GM19239 (cell line): Measurements from ENCODE around the gene SMO.
"Not testable (repeated sequence)": the region's sequence is repeated elsewhere in the genome, so short reads cannot be mapped to it uniquely, and the experiment has no call there.

Experiments used
- DNase-seq: peaks from one replicate; pipeline ENCODE4 v3.0.0; 2011; ENCODE audit warnings: low spot score; ENCODE audit not compliant: insufficient read length
- FAIRE-seq: peaks from 2 replicates; lab custom pipeline; 2011; peaks lifted over from hg19 to GRCh38; lab: Jason Lieb, UNC

The SMO gene

GRCh38 chr7:129169171-129169671 lies 19.2 kb upstream of the SMO start:
- DNase-seq (no peak), FAIRE-seq (no peak)

DNA sequence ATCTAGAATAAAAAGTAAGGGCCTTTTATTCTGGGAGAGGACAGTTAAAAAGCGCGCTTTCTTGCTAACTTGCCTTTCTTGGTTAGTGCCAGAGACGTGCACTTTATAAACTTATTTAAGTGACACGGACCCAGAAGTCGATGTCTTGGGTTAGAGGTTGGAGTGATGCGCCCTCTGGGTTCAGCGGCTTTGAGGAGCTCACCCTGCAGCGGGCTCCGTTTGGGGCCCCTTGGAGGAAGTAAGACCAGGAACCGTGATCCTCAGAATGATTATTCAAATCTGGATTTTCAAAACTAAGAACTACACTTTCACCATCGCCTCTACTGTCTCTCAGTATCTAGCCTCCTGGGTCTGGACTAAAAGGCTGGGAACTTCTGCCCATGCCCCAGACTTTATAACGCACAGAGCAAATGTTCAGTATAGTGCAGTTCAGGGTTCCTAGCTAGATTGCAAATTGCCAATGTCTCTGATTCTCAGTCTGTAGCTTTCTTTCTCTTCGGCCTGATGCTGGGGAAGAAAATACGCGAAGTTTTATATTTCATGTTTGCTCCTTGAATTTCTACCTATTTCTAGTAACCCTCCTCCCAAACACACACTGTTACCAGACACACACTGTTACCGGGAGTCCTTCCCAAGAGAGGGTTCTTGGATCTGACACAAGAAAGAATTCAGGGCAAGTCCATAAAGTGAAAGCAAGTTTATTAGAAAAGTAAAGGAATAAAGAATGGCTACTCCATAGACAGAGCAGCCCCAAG lies 18.6 kb upstream of the SMO start:
- DNase-seq, result no peak
- peak; percentile 93 for FAIRE-seq

- FAIRE-seq (no peak), DNase-seq (no peak)
These were observed 17.9 kb upstream of the SMO start for GRCh38 chr7:129170441-129171021.

- not testable (repeated sequence) for DNase-seq, FAIRE-seq
These were observed 14.6 kb upstream of the SMO start for GRCh38 chr7:129173861-129174260.

DNA sequence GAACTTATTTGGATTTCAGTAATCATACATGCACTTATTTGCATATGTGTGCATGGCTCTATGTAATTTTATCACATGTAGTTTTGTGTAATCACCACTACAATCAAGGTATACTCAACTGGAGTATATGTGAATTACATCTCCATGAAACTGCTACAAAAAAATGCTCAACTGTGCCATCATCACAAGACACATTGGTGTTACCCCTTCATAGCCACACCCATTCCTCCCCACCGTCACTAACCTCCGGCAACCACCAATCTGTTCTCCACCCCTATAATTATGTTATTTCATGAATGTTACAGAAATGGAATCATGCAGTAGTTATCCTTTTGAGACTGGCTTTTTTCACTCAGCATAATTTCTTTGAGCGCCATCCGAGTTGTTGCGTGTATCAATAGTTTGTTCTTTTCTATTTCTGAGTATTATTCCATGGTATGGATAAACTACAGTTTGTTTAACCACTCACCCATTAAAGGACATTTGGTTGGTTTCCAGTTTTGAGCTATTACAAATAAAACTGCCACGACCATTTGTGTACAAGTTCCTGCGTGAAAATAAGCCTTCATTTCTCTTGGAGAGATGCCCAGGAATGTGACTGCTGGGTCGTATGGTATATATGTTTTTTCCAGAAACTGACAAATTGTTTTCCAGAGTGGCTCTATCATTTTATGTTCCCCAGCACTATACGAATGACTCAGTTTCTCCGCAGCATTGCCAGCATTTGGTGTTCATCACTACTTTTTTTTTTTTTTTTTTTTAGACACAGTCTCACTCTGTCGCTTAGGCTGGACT lies 11.3 kb upstream of the SMO start:
- DNase-seq (no peak), FAIRE-seq (no peak)

- FAIRE-seq, result no peak
- no peak for DNase-seq
These were observed 3.3 kb upstream of the SMO start for GRCh38 chr7:129184981-129185670.

DNA sequence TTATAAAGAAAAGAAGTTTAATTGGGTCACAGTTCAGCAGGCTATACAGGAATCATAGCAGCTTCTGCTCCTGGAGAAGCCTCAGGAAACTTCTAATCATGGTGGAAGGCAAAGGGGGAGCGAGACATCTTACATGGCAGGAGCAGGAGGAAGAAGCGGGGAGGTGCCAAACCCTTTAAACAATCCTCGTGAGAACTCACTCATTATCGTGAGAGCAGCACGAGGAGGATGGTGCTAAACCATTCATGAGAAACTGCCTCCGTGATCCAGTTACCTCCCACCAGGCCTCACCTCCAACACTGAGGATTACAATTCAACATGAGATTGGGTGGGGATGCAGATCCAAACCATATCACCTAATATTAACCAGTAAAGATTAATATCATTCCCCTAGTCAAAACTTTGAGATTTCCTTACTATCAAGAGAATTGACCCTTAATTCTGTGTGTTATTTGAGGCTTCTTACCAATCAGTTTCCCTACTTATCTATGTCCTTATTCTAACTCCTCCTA lies 1.6 kb upstream of the SMO start:
- no peak for FAIRE-seq
- no peak for DNase-seq

- FAIRE-seq (peak; percentile 23), DNase-seq (no peak)
These were observed 607 bp upstream of the SMO start for GRCh38 chr7:129187681-129188371.

- no peak for FAIRE-seq
These were observed 643 bp downstream of the SMO start for GRCh38 chr7:129188892-129189660.

GRCh38 chr7:129189661-129190310 lies 1.4 kb downstream of the SMO start:
- FAIRE-seq (no peak), DNase-seq (no peak)

More at GRCh38 chr7:129188892-129189660, 643 bp downstream of the SMO start:
- no peak for DNase-seq

DNA sequence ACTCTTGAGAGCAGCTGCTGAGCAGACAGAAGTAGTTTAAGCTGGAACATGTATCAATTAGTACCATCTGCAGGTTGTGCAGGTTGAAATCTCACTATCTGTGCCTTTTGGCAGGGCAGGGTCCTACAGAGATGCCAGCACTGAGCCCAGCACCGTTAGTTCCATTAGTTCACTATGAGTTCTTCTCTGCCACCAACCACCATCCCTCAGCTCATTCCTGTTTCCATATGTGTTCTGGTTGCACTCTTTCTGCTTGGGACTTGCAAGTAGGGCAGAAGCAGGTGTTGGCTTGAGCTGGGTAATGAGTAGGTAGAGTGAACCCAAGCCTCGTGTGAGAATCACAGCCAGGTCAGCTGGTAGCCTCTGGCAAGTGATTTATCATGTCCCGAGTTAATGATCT lies 2.8 kb downstream of the SMO start:
- no peak for FAIRE-seq
- no peak for DNase-seq

- DNase-seq (no peak), FAIRE-seq (no peak)
These were observed 5.5 kb downstream of the SMO start for GRCh38 chr7:129193892-129194291.

DNA sequence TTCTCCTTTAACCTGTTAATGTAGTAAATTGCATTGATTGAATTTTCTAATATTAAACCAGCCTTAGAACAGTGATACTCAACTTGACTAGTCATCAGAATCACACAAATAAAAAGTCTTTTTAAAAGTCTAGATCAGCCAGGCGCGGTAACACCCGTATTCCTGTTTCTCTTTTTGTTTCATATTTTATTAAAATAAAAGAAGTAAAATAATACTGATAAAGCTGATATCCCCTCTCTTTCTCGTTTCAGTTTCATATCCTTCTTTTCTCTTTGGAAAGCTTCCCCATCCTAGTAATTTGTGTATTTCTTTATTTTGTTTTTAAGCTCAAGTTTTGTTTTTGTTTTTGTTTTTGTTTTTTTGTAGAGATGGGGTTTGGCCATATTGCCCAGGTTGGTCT lies 9.3 kb downstream of the SMO start:
- DNase-seq (no peak), FAIRE-seq (no peak)

GRCh38 chr7:129199406-129199805 lies 11.0 kb downstream of the SMO start:
- no peak for FAIRE-seq
- DNase-seq, result no peak

GRCh38 chr7:129202058-129202777 lies 13.8 kb downstream of the SMO start:
- DNase-seq (no peak), FAIRE-seq (no peak)

DNA sequence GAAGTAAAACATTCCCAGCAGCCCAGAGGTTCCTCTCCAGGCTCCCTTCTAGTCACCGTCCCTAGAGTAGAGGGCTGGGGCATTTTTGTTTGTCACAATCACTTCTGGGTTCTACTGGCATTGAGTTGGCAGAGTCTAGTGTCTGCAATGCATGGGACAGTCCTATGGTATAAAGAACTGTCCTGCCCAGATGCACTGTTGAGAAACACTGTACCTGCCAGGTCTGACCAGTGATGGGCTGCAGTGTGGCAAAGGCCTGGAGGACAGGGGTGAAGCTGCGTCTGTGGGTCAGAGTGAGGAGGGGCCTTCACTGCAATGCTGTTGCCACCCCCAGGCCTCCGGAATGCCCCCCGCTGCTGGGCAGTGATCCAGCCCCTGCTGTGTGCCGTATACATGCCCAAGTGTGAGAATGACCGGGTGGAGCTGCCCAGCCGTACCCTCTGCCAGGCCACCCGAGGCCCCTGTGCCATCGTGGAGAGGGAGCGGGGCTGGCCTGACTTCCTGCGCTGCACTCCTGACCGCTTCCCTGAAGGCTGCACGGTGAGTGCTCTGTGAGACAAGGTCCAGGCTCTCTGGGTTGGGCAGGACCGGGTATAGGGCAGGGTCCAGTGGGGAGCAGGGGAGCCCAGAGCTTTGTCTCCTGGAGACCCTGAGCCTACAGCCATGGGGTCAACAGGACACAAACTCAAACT lies 14.8 kb downstream of the SMO start:
- DNase-seq (no peak), FAIRE-seq (no peak)

GRCh38 chr7:129205126-129205818 lies 16.8 kb downstream of the SMO start:
- FAIRE-seq (no peak), DNase-seq (no peak)
